Sigmoid colon (tissue), 7 donors: Measurements from ENCODE around the gene NTN1. TPM values are rescaled to one million over a fixed set of nuclear protein-coding genes. Genes with fewer than 3 reads are reported as not detected.

Source experiments
- DNase-seq: peaks from one replicate; pipeline ENCODE4 v3.0.0-alpha.2; 2019
- H3K27ac ChIP-seq, 4 donors: fragments of 200-600 bp; sonication (generic); one replicate each; pipeline ENCODE4 v1.5.1; 2016 to 2019; ENCODE audit warnings: mild to moderate bottlenecking in 1 of 4
- H3K27me3 ChIP-seq, 3 donors: fragments of 200-600 bp; sonication (generic); one replicate each; pipeline ENCODE4 v1.5.1; 2019; ENCODE audit warnings: mild to moderate bottlenecking in 1 of 3
- H3K36me3 ChIP-seq, 4 donors: fragments of 200-600 bp; sonication (generic); one replicate each; pipeline ENCODE4 v1.5.1; 2016 to 2019
- H3K4me1 ChIP-seq, 4 donors: fragments of 200-600 bp; sonication (generic); one replicate each; pipeline ENCODE4 v1.5.1; 2017 to 2019
- H3K4me3 ChIP-seq, 4 donors: fragments of 200-600 bp; sonication (generic); one replicate each; pipeline ENCODE4 v1.5.1; 2017 to 2019; ENCODE audit warnings: mild to moderate bottlenecking in 2 of 4, moderate library complexity in 1 of 4
- H3K9me3 ChIP-seq, 4 donors: fragments of 200-600 bp in 3 of 4; sonication (generic) in 3 of 4; one replicate each; pipeline versions ENCODE4 v1.5.1 to v1.6.1; 2013 to 2019
- EP300 ChIP-seq, 4 donors: sonication (generic); formaldehyde crosslinking; IDR thresholded peaks; one replicate each; pipeline ENCODE4 v1.6.1; 2017; ENCODE audit warnings: antibody characterized with exemption in 4 of 4
- POLR2A ChIP-seq, 2 donors: fragments of 450-650 bp; IDR thresholded peaks; one replicate each; pipeline ENCODE4 v1.6.1; 2016; ENCODE audit warnings: antibody characterized with exemption in 2 of 2, mild to moderate bottlenecking in 2 of 2, moderate library complexity in 2 of 2
- POLR2AphosphoS5 ChIP-seq, 4 donors: sonication (generic); formaldehyde crosslinking; IDR thresholded peaks; one replicate each; pipeline ENCODE4 v1.6.1; 2017; ENCODE audit warnings: antibody characterized with exemption in 4 of 4
- WGBS, 2 donors: extraction: QIAGEN DNeasy Blood & Tissue Kit; methylation state at CpG; one replicate each; pipeline ENCODE4 v1.1.7; 2013; 5-methylcytosine and 5-hydroxymethylcytosine counted together
- intact Hi-C: fragments of 100-400 bp; cut with DNase I; formaldehyde crosslinking; loops from one replicate; pipeline ENCODE4 v1.15.1; 2023
- polyA plus RNA-seq, 3 donors: library from polyadenylated mRNA; stranded (reverse); fragments of 200-250 nt; gene quantifications; one replicate each; pipeline ENCODE4 v1.2.3, GENCODE V29; 2013
- total RNA-seq, 4 donors: library from RNA; depleted of rRNA; stranded (reverse); fragments of >200 nt; gene quantifications; one replicate each; pipeline ENCODE4 v1.1.0, GENCODE V29; 2016
- TF ChIP-seq, protein P1 (sequence below), 4 experiments: fragments of 450-650 bp in 3 of 4; fragments of 200-600 bp in 1 of 4; IDR thresholded peaks; one replicate each; pipeline ENCODE4 v1.5.1; 2016 to 2019; ENCODE audit warnings: antibody characterized with exemption in 4 of 4, mild to moderate bottlenecking in 3 of 4, moderate library complexity in 2 of 4
- donor health status: healthy with polysubstance abuse.
- donor health status: Bipolar disorder and iron deficiency.
- donor health status: healthy.

The NTN1 gene
- total and polyA plus RNA-seq, 7 donors: 0.69 to 20.3 (median 10.5) TPM

DNA sequence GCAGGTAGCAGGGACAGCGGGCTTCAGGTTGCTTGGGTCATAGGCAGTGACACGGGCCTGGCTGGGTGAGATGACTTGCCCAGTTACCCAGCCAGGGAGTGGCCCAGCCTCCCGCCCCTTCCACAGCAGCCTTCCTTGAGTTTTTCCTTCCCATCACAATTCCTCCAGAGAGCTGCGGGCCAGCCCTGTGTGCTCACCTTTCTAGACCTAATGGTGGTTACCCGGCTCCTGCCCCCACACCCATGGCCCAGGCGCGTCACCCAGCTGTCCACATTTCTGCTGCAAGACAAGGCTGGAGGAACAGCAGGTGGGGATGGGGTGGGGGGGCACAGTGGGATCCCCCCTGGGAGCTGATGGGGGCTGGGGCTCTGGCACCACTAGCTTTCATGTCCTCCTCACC lies 203.2 kb downstream of the NTN1 start:
- H3K4me1 ChIP-seq: peaks cover 0 to 10% (median 8%) of the 10 kb centered on the region in 4 donors
- TF ChIP-seq, protein P1, sequence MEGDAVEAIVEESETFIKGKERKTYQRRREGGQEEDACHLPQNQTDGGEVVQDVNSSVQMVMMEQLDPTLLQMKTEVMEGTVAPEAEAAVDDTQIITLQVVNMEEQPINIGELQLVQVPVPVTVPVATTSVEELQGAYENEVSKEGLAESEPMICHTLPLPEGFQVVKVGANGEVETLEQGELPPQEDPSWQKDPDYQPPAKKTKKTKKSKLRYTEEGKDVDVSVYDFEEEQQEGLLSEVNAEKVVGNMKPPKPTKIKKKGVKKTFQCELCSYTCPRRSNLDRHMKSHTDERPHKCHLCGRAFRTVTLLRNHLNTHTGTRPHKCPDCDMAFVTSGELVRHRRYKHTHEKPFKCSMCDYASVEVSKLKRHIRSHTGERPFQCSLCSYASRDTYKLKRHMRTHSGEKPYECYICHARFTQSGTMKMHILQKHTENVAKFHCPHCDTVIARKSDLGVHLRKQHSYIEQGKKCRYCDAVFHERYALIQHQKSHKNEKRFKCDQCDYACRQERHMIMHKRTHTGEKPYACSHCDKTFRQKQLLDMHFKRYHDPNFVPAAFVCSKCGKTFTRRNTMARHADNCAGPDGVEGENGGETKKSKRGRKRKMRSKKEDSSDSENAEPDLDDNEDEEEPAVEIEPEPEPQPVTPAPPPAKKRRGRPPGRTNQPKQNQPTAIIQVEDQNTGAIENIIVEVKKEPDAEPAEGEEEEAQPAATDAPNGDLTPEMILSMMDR (IDR thresholded peaks at IDR 0.05): no peak
- TF ChIP-seq EP300 (IDR thresholded peaks at IDR 0.05) (no peak), POLR2A (IDR thresholded peaks at IDR 0.05) (no peak), POLR2AphosphoS5 (IDR thresholded peaks at IDR 0.05) (no peak)
- DNase-seq: no peak
- peaks cover 0 to 4% (median 0%) of the 10 kb centered on the region in 4 donors for H3K36me3 ChIP-seq
- no peaks in the 10 kb centered on the region for H3K27me3 ChIP-seq
- 90 to 95% methylated on average over 7 of the region's 7 CpGs for WGBS, 2 donors
- intact Hi-C loops: no loop called here
- H3K27ac ChIP-seq: peak overlapping the region in 1 of 4 donors; percentile 25
- H3K4me3 ChIP-seq: no peak overlapping the region
- H3K9me3 ChIP-seq: no peaks in the 10 kb centered on the region

DNA sequence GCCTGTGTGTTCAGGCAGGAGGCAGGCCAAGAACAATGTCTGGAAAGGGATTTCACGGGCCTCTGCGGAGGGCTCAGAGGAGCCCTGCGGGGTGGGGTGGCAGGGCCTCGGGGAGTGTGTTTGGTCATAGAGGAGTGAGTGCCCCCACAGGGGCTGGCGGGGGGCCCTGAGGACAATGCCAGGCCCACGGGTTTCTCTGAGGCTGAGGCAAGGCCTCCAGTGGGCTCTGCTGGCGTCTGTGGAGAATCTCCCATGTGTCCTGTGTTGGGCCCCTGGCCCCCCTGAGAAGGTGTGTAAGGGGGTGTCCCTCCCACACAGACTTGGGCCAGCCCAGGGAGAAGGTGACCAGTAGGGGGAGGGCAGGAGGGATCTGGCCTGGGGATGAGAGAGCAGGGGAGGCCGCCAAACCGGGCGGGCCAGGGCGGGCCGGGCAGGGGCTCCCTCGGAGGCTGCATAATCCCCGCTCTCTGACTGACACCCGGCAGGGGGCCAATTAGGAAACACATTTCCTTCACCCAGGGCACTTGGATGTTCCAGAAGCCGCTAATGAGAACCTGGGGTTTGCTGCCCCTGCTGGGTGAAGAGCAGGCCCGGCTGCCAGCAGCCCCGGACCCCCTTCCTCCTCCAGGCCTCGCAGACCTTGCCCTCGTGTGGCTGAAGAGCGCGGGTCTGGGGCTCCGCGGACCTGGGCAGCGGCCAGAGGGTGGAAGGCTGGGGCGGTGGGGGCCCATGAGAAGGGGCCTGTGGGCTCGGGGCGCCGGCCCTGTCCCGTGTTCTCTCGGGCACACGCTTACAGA lies 204.2 kb downstream of the NTN1 start:
- TF ChIP-seq EP300 (IDR thresholded peaks at IDR 0.05) (no peak), POLR2AphosphoS5 (IDR thresholded peaks at IDR 0.05) (no peak), POLR2A (IDR thresholded peaks at IDR 0.05) (no peak)
- TF ChIP-seq, protein P1 (IDR thresholded peaks at IDR 0.05): no peak

DNA sequence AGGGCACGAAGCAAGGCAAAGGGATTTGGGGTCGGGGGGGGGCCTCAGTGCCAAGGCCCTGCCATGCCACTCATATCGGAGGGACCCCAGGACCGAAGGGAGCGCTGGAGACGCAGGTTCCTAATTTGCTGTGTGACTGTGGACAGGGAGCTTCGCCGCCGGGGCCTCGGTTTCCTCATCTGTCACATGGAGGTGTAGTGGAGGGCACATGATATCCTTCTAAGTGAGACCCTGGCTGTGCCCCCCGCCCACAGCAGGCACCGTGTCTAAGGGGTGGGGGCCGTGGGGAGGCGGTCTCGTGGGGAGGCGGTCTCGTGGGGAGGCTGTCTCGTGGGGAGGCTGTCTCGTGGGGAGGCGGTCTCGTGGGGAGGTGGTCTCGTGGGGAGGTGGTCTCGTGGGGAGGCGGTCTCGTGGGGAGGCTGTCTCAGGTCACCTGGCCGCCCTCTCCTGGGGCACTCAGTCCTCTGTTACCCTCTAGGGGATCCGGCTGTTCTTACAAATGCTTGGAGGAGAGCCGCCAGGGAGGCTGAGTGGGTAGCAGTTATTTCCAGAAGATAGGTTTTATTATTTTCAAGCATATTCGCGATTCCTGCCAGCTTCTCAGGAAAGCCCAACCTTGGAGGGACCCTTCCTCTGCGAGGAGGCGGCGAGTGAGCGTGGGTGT lies 205.0 kb downstream of the NTN1 start:
- WGBS, 2 donors: 81 to 86% methylated on average over 31 to 34 of the region's 34 CpGs
- TF ChIP-seq, protein P1 (IDR thresholded peaks at IDR 0.05): no peak
- TF ChIP-seq POLR2A (IDR thresholded peaks at IDR 0.05) (no peak), EP300 (IDR thresholded peaks at IDR 0.05) (no peak)
- Histone ChIP-seq H3K9me3 (no peaks in the 10 kb centered on the region), H3K36me3 (peaks cover 0 to 4% (median 0%) of the 10 kb centered on the region in 4 donors), H3K27ac (peak overlapping the region in 1 of 4 donors; percentile 31), H3K4me1 (peaks cover 0 to 10% (median 8%) of the 10 kb centered on the region in 4 donors), H3K27me3 (no peaks in the 10 kb centered on the region), H3K4me3 (no peak overlapping the region)
- intact Hi-C loops: no loop called here
- peak; percentile 57 for DNase-seq

More for the DNA sequence above, 204.2 kb downstream of the NTN1 start:
- Histone ChIP-seq H3K27me3 (no peaks in the 10 kb centered on the region), H3K27ac (peak overlapping the region in 1 of 4 donors; percentile 25), H3K4me1 (peaks cover 0 to 10% (median 8%) of the 10 kb centered on the region in 4 donors), H3K4me3 (no peak overlapping the region), H3K9me3 (no peaks in the 10 kb centered on the region), H3K36me3 (peaks cover 0 to 4% (median 0%) of the 10 kb centered on the region in 4 donors)
- DNase-seq: peak; percentile 50
- WGBS, 2 donors: 86 to 87% methylated on average over 32 of the region's 32 CpGs
- intact Hi-C loops: no loop called here

DNA sequence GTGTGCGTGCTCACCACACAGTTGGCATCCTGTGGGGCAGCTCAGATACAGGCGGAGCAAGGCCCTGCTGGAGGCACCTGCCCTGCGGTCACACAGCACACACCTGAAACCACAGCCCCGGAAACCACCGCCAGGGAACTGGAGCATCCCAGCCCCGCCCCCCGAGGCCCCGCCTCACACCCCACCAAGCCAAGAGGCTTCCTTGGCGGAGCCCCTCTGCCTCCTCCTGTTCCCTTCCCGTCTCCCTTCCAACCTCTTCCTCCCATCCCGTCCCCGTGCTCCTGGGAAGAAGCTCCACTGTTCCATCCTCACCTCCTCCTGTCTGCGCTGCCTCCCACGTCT lies 205.5 kb downstream of the NTN1 start:
- H3K36me3 ChIP-seq: no peaks in the 10 kb centered on the region
- H3K4me3 ChIP-seq: no peak overlapping the region
- H3K9me3 ChIP-seq: no peaks in the 10 kb centered on the region
- H3K27me3 ChIP-seq: no peaks in the 10 kb centered on the region
- H3K4me1 ChIP-seq: peaks cover 0 to 10% (median 8%) of the 10 kb centered on the region in 4 donors
- peak overlapping the region in 1 of 4 donors; percentile 31 for H3K27ac ChIP-seq
- intact Hi-C loops: no loop called here
- TF ChIP-seq, protein P1 (IDR thresholded peaks at IDR 0.05): no peak
- no peak for TF ChIP-seq EP300 (IDR thresholded peaks at IDR 0.05)
- no peak for TF ChIP-seq POLR2AphosphoS5 (IDR thresholded peaks at IDR 0.05)
- no peak for TF ChIP-seq POLR2A (IDR thresholded peaks at IDR 0.05)
- 45 to 49% methylated on average over 14 of the region's 14 CpGs for WGBS, 2 donors
- peak; percentile 63 for DNase-seq
